WTC11 (cell line): Measurements from ENCODE around the gene CCNJL. TPM values are rescaled to one million over a fixed set of nuclear protein-coding genes. Genes with fewer than 3 reads are reported as not detected.

Source experiments
- ATAC-seq: fragments of 200-7000 bp; cut with Tn5 transposase; 2 replicates; pipeline ENCODE4 v1.10.0; 2021; ENCODE audit warnings: mild to moderate bottlenecking, moderate library complexity
- CTCF ChIA-PET: fragments of 300-600 bp; sonication (Branson Sonifier 250); formaldehyde crosslinking; loops from one replicate; lab custom pipeline; 2021; ENCODE audit warnings: antibody characterized with exemption; lab: Charles Lee
- POLR2A ChIA-PET: fragments of 350-600 bp; sonication (Branson Sonifier 250); formaldehyde crosslinking; loops from one replicate; lab custom pipeline; 2021; ENCODE audit warnings: antibody characterized with exemption; lab: Charles Lee
- DNase-seq: peaks from one replicate; pipeline ENCODE4 v3.0.0; 2021; ENCODE audit warnings: low spot score
- H3K27ac Mint-ChIP-seq: 2 replicates; pipeline ENCODE4 v1.8.0; 2021; ENCODE audit warnings: mixed read lengths
- H3K27me3 Mint-ChIP-seq: 2 replicates; pipeline ENCODE4 v1.8.0; 2021; ENCODE audit warnings: low read depth, mild to moderate bottlenecking, moderate library complexity, mixed read lengths
- H3K36me3 Mint-ChIP-seq: 2 replicates; pipeline ENCODE4 v1.8.0; 2021; ENCODE audit warnings: mixed read lengths
- H3K4me1 Mint-ChIP-seq: 2 replicates; pipeline ENCODE4 v1.8.0; 2022; ENCODE audit warnings: mixed read lengths
- H3K4me3 Mint-ChIP-seq: 2 replicates; pipeline ENCODE4 v1.8.0; 2021; ENCODE audit warnings: mild to moderate bottlenecking, moderate library complexity, mixed read lengths
- H3K9me3 Mint-ChIP-seq: 2 replicates; pipeline ENCODE4 v1.8.0; 2021; ENCODE audit warnings: mixed read lengths
- CREB1 ChIP-seq: sonication (generic); formaldehyde crosslinking; IDR thresholded peaks from 2 replicates; pipeline ENCODE4 v1.8.0; 2023; ENCODE audit warnings: mild to moderate bottlenecking, missing genetic modification reagents
- ELF4 ChIP-seq: sonication (generic); formaldehyde crosslinking; IDR thresholded peaks from 2 replicates; pipeline ENCODE4 v1.8.1; 2022; ENCODE audit warnings: low read depth, mild to moderate bottlenecking, moderate library complexity, missing genetic modification reagents
- ETV6 ChIP-seq: sonication (generic); formaldehyde crosslinking; IDR thresholded peaks from 2 replicates; pipeline ENCODE4 v1.8.1; 2022; ENCODE audit warnings: mild to moderate bottlenecking, missing genetic modification reagents
- FOXP1 ChIP-seq: sonication (generic); formaldehyde crosslinking; IDR thresholded peaks from 2 replicates; pipeline ENCODE4 v1.8.0; 2022; ENCODE audit warnings: missing genetic modification reagents, mild to moderate bottlenecking, moderate library complexity, borderline replicate concordance
- GABPB1 ChIP-seq: sonication (generic); formaldehyde crosslinking; IDR thresholded peaks from 2 replicates; pipeline ENCODE4 v1.8.1; 2023; ENCODE audit warnings: mild to moderate bottlenecking, missing genetic modification reagents
- GTF2I ChIP-seq: fragments of 250-450 bp; sonication (Bioruptor Pico); conservative IDR thresholded peaks from 2 replicates; pipeline ENCODE4 v1.4.0; 2021; ENCODE audit warnings: mild to moderate bottlenecking
- IRF2 ChIP-seq: sonication (generic); formaldehyde crosslinking; IDR thresholded peaks from 2 replicates; pipeline ENCODE4 v1.8.0; 2022; ENCODE audit warnings: low read depth, missing genetic modification reagents, borderline replicate concordance
- MXD4 ChIP-seq: fragments of 250-450 bp; sonication (Bioruptor Pico); IDR thresholded peaks from 2 replicates; pipeline ENCODE4 v1.8.0; 2021; ENCODE audit warnings: mild to moderate bottlenecking, moderate library complexity, borderline replicate concordance
- MYBL2 ChIP-seq: sonication (generic); formaldehyde crosslinking; IDR thresholded peaks from 2 replicates; pipeline ENCODE4 v1.8.1; 2023; ENCODE audit warnings: mild to moderate bottlenecking, moderate library complexity, missing genetic modification reagents
- NFATC4 ChIP-seq: fragments of 250-450 bp; sonication (Bioruptor Pico); IDR thresholded peaks from 2 replicates; pipeline ENCODE4 v1.9.0; 2021; ENCODE audit warnings: mild to moderate bottlenecking
- OVOL2 ChIP-seq: fragments of 250-450 bp; sonication (Bioruptor Pico); IDR thresholded peaks from 2 replicates; pipeline ENCODE4 v1.9.0; 2021; ENCODE audit warnings: mild to moderate bottlenecking, borderline replicate concordance
- SMAD4 ChIP-seq: sonication (generic); formaldehyde crosslinking; IDR thresholded peaks from 2 replicates; pipeline ENCODE4 v1.8.0; 2022; ENCODE audit warnings: mild to moderate bottlenecking, missing genetic modification reagents
- SP1 ChIP-seq: sonication (generic); formaldehyde crosslinking; conservative IDR thresholded peaks from 2 replicates; pipeline ENCODE4 v1.8.1; 2022; ENCODE audit warnings: missing genetic modification reagents
- STAT6 ChIP-seq: sonication (generic); formaldehyde crosslinking; conservative IDR thresholded peaks from 2 replicates; pipeline ENCODE4 v1.8.1; 2023; ENCODE audit warnings: mild to moderate bottlenecking, low read depth, missing genetic modification reagents, moderate library complexity
- TCF7 ChIP-seq: sonication (generic); formaldehyde crosslinking; IDR thresholded peaks from 2 replicates; pipeline ENCODE4 v1.8.0; 2022; ENCODE audit warnings: mild to moderate bottlenecking, low read depth, missing genetic modification reagents, moderate library complexity
- TP53 ChIP-seq: sonication (generic); formaldehyde crosslinking; IDR thresholded peaks from 2 replicates; pipeline ENCODE4 v1.8.1; 2023; ENCODE audit warnings: mild to moderate bottlenecking, missing genetic modification reagents
- ZBTB21 ChIP-seq: sonication (generic); formaldehyde crosslinking; IDR thresholded peaks from 2 replicates; pipeline ENCODE4 v1.8.1; 2023; ENCODE audit warnings: mild to moderate bottlenecking, missing genetic modification reagents, borderline replicate concordance
- ZNF219 ChIP-seq: sonication (generic); formaldehyde crosslinking; IDR thresholded peaks from 2 replicates; pipeline ENCODE4 v1.8.0; 2023; ENCODE audit warnings: missing genetic modification reagents, mild to moderate bottlenecking, borderline replicate concordance
- ZNF232 ChIP-seq: sonication (generic); formaldehyde crosslinking; IDR thresholded peaks from 2 replicates; pipeline ENCODE4 v1.8.0; 2022; ENCODE audit warnings: mild to moderate bottlenecking, missing genetic modification reagents
- ZNF317 ChIP-seq: sonication (generic); formaldehyde crosslinking; IDR thresholded peaks from 2 replicates; pipeline ENCODE4 v1.8.1; 2023; ENCODE audit warnings: low read depth, mild to moderate bottlenecking, moderate library complexity, missing genetic modification reagents, borderline replicate concordance
- ZNF396 ChIP-seq: fragments of 250-450 bp; sonication (Bioruptor Pico); IDR thresholded peaks from 2 replicates; pipeline ENCODE4 v1.8.0; 2021; ENCODE audit warnings: mild to moderate bottlenecking, moderate library complexity, borderline replicate concordance
- ZNF532 ChIP-seq: fragments of 250-450 bp; sonication (Bioruptor Pico); IDR thresholded peaks from 2 replicates; pipeline ENCODE4 v1.9.0; 2021; ENCODE audit warnings: mild to moderate bottlenecking, borderline replicate concordance
- total RNA-seq: library from RNA; stranded (reverse); gene quantifications from 3 replicates; pipeline ENCODE4 v1.2.3, GENCODE V29; 2021
- TF ChIP-seq, protein P1 (sequence below): sonication (generic); formaldehyde crosslinking; IDR thresholded peaks from 2 replicates; pipeline ENCODE4 v1.8.1; 2022; ENCODE audit warnings: low read depth, missing genetic modification reagents, borderline replicate concordance

Gene CCNJL
- total RNA-seq, 1 experiment from 2014 or later, result 31.3 TPM

GRCh38 chr5:160293901-160294561 is 18.3 kb downstream of the CCNJL start:
- DNase-seq, result no peak
- peaks cover 62% of the 10 kb centered on the region for H3K4me1 Mint-ChIP-seq
- CTCF ChIA-PET, result interaction anchor here (0.6 to 1.4 kb wide), 4 partner anchors 27 to 213 kb away, joined by 3 to 10 read pairs (median 4); no protein-coding TSS in a partner anchor

GRCh38 chr5:160293386-160293785 is 19.0 kb downstream of the CCNJL start:
- TF ChIP-seq CREB1 (no peak), SP1 (CRISPR knock-in tag) (no peak), TCF7 (CRISPR knock-in tag) (no peak), ZBTB21 (CRISPR knock-in tag) (no peak), TP53 (no peak), ZNF232 (no peak), ETV6 (no peak), ZNF396 (CRISPR knock-in tag) (no peak), ZNF219 (CRISPR knock-in tag) (no peak), ZNF532 (CRISPR knock-in tag) (no peak), FOXP1 (no peak)
- TF ChIP-seq, all 79 proteins: peak for 0
- Mint-ChIP-seq H3K9me3 (no peaks in the 10 kb centered on the region), H3K27me3 (no peaks in the 10 kb centered on the region), H3K36me3 (0 out of 2 replicates have a peak, but pooled peaks cover under 1% of the 10 kb centered on the region), H3K4me3 (no peak overlapping the region), H3K4me1 (peaks cover 64% of the 10 kb centered on the region), H3K27ac (peak overlapping the region; percentile 94)
- no peak for ATAC-seq
- ChIA-PET POLR2A (interaction anchor here (1.9 kb wide), 1 partner anchor 19 kb away, joined by 7 read pairs; the partner anchor contains the start of gene CCNJL), CTCF (no interaction called here)
- DNase-seq, result no peak

More at GRCh38 chr5:160293901-160294561, 18.3 kb downstream of the CCNJL start:
- Mint-ChIP-seq H3K36me3 (0 out of 2 replicates have a peak, but pooled peaks cover 3% of the 10 kb centered on the region), H3K27me3 (no peaks in the 10 kb centered on the region), H3K27ac (peak overlapping the region; percentile 94), H3K9me3 (no peaks in the 10 kb centered on the region), H3K4me3 (no peak overlapping the region)
- POLR2A ChIA-PET, result interaction anchor here (1.5 to 1.9 kb wide), 2 partner anchors 17 to 18 kb away, joined by 5 to 7 read pairs; partner anchors contain the start of gene CCNJL
- peak; percentile 78 for ATAC-seq
- TF ChIP-seq STAT6 (CRISPR knock-in tag) (no peak), SMAD4 (CRISPR knock-in tag) (no peak), ZNF232 (no peak), NFATC4 (CRISPR knock-in tag) (no peak), OVOL2 (CRISPR knock-in tag) (no peak), IRF2 (no peak), GABPB1 (CRISPR knock-in tag) (no peak), GTF2I (CRISPR knock-in tag) (no peak), ELF4 (CRISPR knock-in tag) (no peak), ZNF317 (CRISPR knock-in tag) (no peak), MXD4 (CRISPR knock-in tag) (no peak), TP53 (no peak), MYBL2 (no peak)
- TF ChIP-seq, protein P1, sequence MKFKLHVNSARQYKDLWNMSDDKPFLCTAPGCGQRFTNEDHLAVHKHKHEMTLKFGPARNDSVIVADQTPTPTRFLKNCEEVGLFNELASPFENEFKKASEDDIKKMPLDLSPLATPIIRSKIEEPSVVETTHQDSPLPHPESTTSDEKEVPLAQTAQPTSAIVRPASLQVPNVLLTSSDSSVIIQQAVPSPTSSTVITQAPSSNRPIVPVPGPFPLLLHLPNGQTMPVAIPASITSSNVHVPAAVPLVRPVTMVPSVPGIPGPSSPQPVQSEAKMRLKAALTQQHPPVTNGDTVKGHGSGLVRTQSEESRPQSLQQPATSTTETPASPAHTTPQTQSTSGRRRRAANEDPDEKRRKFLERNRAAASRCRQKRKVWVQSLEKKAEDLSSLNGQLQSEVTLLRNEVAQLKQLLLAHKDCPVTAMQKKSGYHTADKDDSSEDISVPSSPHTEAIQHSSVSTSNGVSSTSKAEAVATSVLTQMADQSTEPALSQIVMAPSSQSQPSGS (CRISPR knock-in tag), result no peak
